ENCODE results near the gene PHLDB2. TPM values are rescaled to one million over a fixed set of nuclear protein-coding genes. Genes with fewer than 3 reads are reported as not detected.

PHLDB2 gene
- total RNA-seq, 2 donors from 2014 or later = 29.0 to 31.2 TPM

DNA sequence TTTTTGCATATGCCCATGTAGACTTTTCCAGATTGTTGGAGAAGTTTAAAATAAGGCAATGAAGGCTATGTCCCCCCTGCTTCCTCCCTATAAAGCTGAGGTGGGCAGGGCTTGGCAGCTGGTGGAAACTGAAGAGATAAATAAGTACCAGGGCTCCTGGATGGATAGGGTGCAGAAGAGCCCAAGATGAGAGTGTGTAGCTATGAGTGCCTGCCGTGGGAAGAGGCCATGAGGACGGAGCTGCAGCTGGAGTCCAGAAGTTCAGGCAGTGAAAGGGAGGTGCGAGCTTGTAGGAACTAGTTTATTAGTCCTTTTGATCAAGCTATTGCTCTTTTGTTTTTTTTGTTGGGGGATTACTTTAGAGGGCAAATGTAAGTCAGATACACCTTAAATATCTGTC, 52.4 kb downstream of the PHLDB2 start:
- ATAC-seq (peak; percentile 44 to 55), DNase-seq (no peak)
- intact Hi-C loops (cut with DNase I) = loop anchor here in 1 of 2 donors (5.0 to 10.0 kb wide), 2 partner anchors 49 to 53 kb away; no protein-coding TSS in a partner anchor

DNA sequence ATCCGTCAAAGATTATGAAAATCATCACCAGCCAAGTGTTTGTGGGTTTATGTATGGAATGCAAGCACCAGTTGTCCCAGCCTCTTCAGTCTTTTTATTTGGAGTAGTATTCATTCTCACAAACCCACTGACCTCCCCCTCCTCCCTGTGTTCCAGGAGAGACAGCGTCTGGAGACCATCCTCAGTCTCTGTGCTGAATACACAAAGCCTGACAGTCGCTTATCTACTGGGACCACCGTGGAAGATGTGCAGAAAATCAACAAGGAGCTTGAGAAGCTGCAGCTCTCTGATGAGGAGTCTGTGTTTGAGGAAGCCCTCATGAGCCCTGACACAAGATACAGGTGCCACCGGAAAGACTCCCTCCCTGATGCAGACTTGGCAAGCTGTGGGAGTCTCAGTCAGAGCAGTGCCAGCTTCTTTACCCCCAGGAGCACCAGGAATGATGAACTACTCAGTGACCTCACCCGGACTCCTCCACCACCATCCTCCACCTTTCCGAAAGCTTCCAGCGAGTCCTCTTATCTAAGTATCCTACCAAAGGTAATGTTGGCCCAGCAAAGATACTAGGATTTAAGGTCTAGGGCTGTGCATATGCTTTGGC, 54.2 kb downstream of the PHLDB2 start:
- ATAC-seq = no peak
- no peak for DNase-seq
- intact Hi-C loops (cut with DNase I) = loop anchor here in 1 of 2 donors (5.0 to 10.0 kb wide), 2 partner anchors 51 to 52 kb away; no protein-coding TSS in a partner anchor

DNA sequence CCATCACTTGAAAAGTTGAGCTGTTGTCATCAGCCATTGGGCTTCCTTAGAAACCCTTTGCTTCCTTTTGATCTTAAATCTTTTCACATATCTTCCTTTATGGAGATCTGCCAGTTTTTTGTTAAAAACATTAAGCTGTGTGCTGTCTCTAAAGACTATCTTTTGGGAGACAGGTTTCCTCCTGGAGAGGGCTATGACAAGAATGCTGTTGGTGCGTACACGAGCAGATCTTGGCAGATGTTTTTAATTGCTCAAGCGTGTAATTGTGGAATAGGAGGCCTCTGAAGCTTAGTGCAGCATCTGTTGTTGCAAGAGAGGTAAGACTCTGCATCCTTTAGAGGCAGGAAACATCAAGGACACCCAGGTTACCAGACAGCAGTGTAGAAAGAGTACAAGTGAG, 56.8 kb downstream of the PHLDB2 start:
- no peak for DNase-seq
- peak in 1 of 2 donors; percentile 24 for ATAC-seq
- intact Hi-C loops (cut with DNase I) = loop anchor here in 1 of 2 donors (10.0 kb wide), 1 partner anchor 49 kb away; no protein-coding TSS in a partner anchor

DNA sequence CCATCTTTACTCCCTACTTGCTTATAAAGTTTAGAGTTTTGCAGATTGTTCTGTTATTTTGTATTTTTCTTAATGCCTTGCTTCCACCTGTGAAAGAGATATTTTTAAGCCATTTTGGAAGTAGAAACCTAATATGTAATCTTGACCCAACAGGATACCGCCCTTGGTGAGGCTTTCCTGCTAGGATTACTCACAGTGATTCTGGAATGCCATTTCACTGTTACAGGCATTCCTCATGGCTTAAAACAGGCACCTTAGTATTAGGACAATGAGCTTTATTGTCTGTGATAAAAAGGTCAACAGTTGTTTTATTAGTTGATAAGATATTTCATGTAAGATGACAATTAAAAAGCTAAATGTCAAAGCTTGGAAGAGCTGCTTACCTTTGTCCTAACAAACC, 58.2 kb downstream of the PHLDB2 start:
- ATAC-seq = peak in 1 of 2 donors; percentile 42
- intact Hi-C loops (cut with DNase I) = loop anchor here in 1 of 2 donors (1.0 to 10.0 kb wide), 2 partner anchors 13 to 48 kb away; no protein-coding TSS in a partner anchor

DNA sequence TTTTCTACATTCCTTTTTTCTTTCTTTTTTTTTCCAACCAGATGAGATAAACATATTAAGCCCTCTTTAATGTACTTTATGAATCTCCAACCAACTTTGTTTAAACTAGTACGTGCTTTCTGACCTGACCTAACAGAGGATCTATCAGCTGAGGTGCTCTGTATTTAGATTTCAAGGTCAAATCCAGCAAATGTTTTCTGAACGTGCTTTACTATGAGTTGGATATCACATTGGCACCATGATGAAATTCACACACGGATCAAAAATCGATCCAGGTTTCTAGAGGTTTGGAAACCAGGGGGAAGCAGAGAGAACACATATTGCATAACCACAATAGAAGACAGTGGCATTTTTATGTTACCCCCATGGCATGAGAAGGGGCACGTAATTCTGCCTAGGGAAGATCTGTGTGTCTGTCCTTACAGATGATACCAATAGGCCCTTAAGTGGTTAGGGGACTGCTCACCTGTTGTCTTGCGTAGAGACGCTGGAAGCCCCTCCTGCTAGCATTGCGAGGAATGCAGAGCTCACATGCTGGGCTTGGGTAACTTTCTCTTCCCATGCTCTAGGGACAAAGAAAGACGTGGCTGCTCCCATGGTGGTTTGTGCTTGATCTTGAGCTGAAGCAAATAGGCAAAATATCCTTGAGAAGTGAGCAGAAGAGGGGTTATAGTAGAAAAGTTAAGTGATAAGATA, 60.5 kb downstream of the PHLDB2 start:
- intact Hi-C loops (cut with DNase I) = loop anchor here in 1 of 2 donors (10.0 kb wide), 1 partner anchor 45 kb away; no protein-coding TSS in a partner anchor
- no peak for DNase-seq
- ATAC-seq = no peak

More for the DNA sequence above, 58.2 kb downstream of the PHLDB2 start:
- no peak for DNase-seq

DNA sequence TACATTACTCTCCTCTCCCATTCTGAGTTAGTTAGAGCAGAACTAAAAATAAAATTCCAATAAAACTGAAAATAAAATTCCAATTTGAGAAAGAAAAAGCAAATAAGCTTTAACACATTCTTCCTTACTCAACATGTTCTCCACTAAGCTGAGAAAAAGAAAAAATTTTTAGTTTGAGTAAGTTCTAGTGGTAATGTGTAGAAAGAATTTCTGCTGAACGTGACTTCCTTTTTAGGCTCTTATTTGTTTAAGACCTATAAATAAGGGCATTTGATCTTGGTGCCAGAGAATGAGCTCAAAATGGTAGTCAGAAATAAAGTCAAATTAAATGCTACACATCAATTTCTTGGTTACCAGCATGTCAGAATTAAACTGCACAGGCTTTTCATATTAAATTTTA, 62.1 kb downstream of the PHLDB2 start:
- intact Hi-C loops (cut with DNase I) = no loop called here
- no peak for DNase-seq
- ATAC-seq = no peak

DNA sequence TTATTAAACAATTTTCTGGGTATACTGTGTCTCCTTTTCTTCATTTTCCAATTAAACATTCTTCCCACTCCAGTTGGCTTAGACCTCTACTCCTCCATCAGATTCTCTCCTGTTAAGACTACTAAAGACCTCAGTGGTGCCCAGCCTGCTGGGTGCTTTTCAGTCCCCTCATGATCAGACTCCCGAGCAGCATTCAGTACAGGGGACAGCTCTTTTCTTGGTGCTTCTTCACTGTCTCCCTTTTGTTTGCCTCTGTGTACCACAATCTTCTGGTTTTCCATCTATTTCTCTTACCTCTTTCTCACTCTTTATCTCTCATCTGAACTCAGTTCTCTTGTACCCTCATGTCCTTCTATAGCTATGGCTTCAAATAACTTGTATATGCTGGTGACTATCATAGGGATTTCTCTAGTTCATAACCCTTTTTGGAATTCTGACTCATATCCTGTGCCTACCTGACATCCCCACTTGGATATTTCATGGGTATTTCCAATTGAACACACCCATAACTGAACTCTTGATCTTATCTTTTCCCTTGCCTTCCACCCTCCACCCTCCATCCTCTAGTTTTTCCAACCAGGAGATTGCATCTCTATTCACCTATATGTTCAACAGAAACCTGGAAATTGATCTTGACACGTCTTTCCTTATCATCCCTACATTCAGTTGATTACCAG, 64.2 kb downstream of the PHLDB2 start:
- DNase-seq = no peak
- intact Hi-C loops (cut with DNase I) = no loop called here
- no peak for ATAC-seq

DNA sequence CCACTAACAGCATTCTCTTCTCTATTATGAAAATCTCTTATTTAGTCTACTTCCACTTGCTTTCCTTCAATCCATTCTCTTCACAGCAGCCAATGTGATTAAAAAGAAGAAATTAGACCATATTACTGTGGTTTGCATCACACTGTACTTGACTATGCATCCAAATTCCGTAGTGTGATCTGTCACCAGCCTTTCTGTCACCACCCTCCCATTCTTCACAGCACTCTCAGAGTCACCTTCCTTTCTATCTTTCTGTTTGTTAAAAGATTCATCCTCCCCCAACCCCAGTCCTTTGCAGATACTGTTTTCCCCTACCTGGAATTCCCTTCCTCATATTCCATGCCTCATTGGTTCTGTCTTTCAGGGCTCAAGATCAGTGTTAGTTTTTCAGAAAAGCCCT, 64.7 kb downstream of the PHLDB2 start:
- DNase-seq = no peak
- ATAC-seq = no peak
- intact Hi-C loops (cut with DNase I) = no loop called here

DNA sequence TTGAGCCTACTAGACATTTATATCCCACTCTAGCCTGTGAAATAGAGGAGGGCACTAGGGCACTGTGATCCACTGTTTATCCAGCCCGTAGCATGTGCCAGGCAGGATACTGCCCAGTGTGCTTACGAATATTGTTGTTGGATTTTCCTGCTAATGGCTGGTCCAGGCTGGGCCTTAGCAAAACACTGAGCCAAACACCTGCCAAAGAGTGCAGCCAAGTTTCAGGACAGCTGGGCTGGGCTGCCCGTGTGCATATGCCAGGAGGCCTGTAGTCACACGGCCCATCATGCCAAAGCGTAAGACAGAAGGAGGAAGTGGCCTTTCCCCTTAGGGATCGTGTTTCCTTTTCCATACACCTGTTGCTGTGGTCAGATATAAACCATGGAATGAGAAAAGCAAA, 65.2 kb downstream of the PHLDB2 start:
- ATAC-seq (peak; percentile 92 to 94), DNase-seq (peak; percentile 57)
- intact Hi-C loops (cut with DNase I) = no loop called here

DNA sequence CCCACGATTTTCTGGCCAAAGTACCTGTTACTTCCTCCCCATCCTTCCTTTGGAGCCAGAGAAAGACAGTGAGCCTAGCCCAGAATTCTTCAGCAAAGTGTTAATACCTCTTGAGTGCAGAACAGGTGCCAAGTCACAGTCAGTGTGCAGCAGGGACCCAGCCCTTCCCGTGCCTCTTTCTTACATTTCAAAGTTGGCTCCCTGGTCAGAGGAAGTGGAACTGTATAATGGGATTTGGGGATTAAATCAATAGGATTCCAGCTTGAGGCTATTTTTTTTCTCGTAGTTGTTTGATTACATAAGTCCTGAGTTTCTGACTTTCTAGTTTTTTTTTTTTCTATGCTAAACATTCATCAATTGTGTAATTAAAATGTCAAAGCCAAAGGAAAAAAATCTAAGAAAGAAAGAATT, 67.2 kb downstream of the PHLDB2 start:
- intact Hi-C loops (cut with DNase I) = no loop called here
- no peak for ATAC-seq
- no peak for DNase-seq

DNA sequence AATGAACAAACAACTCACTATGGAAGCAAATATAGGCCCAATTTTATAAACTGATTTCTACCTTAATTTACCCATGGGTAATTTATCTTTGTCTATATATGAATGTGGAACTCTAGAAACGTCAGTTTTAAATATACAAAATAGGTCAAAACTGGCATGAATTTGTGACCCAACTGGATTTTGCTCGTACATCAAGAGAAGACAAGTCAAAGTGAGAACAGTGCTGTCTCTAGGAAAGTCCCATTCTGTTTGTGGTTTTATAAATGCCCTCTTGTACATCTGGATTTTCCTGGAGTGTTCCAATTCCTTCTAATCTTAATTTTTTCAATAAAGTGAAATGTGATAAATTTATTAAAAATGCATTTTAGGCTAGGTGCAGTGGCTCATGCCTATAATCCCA, 69.5 kb downstream of the PHLDB2 start:
- DNase-seq (no peak), ATAC-seq (no peak)
- intact Hi-C loops (cut with DNase I) = no loop called here

DNA sequence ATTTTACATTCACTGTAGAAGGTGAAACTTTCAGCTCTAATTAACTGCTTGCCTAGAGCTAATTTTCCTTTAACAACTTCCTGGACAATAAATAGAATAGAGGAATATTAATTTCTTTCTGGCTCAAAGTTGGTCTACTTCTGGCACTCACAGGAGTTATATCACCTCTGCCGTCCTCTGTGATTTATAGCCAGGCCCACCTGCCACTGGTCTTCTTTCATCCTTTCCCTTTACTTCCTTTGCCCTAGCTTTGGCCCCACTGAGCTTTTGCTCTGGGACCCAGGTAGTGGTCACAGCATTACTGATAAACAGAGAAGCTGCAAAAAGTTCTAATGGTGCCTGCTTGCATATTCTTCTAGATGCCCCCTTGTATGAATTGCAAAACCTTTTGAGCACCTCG, 70.4 kb downstream of the PHLDB2 start:
- ATAC-seq = no peak
- intact Hi-C loops (cut with DNase I) = no loop called here

DNA sequence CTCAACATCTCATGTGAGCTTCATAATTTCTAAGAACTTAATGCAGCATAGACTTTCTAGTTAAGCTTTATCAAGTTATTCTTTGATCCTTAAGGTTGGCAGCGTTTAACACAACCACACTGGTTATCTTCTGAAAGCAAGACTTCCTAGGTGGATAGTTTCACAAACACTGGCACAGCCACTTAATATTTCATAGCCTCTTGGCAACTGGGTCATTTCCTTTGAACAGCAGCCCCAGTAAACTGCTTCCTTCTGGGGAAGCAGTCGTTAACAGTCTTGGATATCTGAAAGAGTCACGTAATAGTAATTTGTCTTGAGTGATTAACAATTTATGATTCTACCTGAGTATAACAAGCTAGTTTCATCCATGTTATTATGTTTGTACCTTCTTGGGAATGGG, 73.9 kb downstream of the PHLDB2 start:
- DNase-seq (no peak), ATAC-seq (no peak)
- intact Hi-C loops (cut with DNase I) = no loop called here

More for the DNA sequence above, 70.4 kb downstream of the PHLDB2 start:
- DNase-seq = no peak

DNA sequence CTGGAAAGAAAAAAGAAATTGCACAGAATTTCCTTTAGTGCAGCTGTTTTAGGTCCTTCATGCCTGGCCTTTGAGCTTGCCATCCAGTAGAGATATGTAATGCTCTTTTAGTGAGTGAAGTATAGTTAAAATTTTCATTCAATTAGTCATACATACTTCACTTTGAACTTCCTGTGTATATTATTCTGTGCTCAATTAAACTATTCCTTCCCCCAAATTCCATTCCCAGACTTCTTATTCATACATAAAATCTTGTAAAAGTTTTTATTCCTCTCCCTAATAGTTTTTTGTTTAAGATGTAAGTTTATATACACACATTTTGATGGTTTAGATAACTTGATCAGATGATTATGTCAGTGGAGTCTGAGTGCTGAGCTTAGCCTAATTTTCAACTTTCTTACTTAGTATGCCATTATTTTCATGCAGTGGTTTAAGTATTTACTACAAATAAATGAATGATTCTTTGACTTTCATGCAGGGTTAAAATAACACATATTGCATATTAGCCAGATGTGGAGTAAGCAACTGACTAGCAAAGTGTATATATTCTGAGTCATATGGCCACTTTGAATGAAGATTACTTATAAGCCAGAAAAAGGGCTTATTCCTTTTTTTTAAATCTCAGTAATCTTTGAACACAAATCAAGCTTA, 77.3 kb downstream of the PHLDB2 start:
- no peak for DNase-seq
- intact Hi-C loops (cut with DNase I) = no loop called here
- peak in 1 of 2 donors; percentile 71 for ATAC-seq

DNA sequence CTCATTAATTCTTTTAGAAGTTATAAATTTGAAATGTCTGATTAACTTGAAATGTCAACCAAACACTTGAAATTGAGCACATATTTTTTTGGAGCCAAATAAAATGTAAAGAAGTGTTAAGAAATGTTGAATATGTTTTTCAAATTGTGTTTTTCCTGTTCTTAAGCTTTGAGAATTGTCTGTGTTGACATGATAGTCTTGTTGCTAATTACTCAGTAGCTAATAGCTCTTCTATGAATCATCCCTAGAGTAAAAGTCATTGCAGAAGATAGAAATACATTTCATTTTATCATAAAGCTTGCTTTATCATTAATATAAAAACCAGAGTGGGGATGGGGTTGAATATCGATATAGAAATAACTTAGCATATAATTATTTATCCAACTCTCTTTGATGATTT, 77.9 kb downstream of the PHLDB2 start:
- peak in 1 of 2 donors; percentile 56 for ATAC-seq
- intact Hi-C loops (cut with DNase I) = no loop called here
- DNase-seq = no peak

DNA sequence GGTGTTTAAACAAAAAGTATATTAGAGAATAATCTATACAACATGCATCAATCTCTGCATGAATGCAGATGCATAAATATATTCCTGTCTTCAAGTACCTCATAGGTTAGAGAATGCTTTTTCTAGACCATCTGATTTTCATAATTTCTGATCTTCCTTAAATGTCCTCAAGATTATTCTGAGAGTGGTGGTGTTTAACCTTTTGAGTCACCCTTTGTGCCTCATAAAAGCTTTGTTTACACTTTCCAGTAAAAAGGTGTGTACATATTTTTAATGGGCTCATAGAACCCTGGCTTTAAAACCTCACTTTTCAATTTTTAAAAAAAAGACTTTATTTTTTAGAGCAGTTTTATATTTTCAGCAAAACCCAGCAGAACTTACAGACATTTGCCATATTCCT, 78.8 kb downstream of the PHLDB2 start:
- DNase-seq = no peak
- intact Hi-C loops (cut with DNase I) = no loop called here
- ATAC-seq = no peak

DNA sequence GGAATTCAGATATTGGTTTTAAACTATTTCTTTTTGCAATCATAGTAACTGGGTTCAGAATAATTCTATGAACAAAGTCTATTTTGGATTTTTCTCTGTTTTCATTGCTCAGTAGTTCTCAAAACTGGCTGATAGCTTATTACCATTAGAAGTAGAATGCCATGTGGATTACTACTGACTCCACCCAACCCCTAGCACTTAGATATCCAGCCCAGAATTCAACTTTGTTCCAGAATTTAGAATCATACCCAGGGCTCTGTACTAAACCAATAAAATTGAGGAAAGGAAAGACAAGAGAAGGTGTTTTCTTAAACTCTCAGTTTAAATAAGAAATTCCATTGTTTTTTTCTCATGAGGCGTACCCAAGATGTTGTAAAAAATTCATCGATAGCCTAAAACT, 80.8 kb downstream of the PHLDB2 start:
- ATAC-seq (no peak), DNase-seq (no peak)
- intact Hi-C loops (cut with DNase I) = no loop called here

DNA sequence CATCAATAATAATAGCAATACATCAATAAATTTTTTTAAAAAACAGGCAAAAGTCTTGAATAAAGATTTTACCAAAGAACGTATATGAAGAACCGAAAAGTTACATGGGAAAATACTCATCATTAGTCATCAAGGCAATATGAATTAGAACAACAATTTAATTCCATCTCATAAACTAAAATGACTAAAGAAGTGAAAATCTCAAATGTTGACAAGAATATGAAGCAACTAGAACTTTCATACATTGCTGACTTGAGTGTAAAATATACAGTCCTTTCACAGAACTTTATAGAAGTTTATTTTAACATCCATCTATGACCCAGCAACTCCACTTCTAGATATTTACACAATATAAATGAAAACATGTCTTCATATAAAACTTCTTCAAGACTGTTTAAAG, 84.5 kb downstream of the PHLDB2 start:
- ATAC-seq (no peak), DNase-seq (no peak)
- intact Hi-C loops (cut with DNase I) = no loop called here

DNA sequence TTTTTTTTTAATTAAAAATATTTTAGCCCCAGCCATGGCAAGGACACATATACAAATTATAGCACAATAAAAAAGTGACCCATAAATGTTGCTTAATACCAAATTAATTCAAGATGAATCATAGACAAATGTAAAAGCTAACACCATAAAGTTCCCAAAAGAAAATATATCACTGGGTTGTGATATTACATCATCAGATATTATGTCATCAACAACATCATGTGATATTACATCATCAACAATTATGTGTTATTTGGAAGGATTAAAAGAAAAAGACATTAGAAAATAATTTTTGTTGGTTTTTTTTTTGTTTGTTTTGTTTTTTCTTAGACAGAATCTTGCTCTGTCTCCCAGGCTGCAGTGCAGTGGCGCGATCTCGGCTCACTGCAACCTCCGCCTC, 85.3 kb downstream of the PHLDB2 start:
- no peak for DNase-seq
- intact Hi-C loops (cut with DNase I) = no loop called here
- no peak for ATAC-seq

DNA sequence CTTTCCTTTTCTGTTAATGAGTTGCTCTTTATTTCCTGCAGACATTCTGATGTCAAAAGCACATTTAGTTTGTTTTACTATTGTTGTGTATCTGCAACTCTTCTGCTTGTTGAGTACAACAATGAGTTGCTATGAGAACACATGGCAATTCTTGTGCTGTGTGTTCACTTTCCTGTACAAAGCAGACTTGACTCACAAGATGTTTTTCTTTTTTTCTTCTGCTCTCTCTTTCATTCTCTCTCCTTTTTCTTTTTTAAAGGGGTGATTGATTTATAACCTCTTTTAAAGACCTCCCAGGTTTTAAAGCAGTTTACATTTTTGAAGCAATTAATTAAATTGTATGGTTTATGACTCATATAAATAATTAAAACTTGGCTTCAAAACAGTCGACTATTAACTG, 88.2 kb downstream of the PHLDB2 start:
- ATAC-seq = no peak
- intact Hi-C loops (cut with DNase I) = no loop called here
- no peak for DNase-seq
